ELF-1 (cell line): Measurements from ENCODE around the gene GPATCH1.
"Not testable (repeated sequence)": the region's sequence is repeated elsewhere in the genome, so short reads cannot be mapped to it uniquely, and the experiment has no call there.

Source experiments
- DNase-seq: peaks from one replicate; pipeline ENCODE4 v3.0.0-alpha.2; 2016; ENCODE audit warnings: low read depth, low spot score

The GPATCH1 gene

DNA sequence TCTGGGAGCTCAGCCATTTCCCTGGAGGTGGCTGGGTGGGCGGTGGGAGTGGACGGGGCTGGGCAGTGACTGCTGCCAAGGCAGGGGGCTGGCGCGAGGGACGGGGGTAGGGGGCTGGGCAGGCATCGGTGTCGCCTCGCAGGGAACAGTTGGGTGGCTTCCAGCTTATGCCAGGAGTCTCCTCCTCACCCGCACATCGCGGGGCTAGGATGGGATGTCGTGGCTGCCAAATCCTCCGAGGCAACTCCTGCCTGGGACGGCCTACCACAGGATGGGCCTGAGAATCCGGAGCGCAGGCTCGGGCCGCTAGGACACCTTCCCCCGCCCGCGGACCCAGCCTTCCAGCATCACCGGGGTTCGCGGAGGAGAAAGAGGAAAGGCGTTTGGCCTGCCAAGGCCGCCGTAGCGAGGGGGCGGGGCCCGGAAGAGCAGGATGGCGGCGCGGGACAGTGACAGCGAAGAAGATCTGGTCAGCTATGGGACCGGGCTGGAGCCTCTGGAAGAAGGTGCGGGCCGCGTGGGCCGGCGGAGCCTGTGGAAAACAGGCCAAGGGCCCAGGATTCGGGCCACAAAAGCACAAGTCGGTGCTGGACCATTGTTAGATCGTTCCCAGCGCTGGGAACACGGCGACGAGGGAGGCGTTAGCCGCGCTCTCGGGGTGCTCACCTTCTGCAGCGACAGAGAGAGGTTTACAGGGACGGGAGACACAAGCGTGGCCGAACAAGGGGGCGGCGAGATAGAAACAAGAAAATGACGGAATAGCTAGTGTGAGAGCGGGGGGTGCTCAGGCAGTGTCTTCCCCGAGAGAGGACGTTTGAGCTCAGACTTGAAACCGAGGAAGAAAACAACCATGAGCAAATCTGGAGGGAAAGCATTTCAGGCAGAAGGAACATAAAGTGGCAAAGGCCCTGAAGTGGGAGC is at the start of gene GPATCH1:
TSS of gene GPATCH1 (plus strand) at position 421 of the 921 bp plus-strand sequence. CDS start at position 434, 13 bp downstream.
- peak; percentile 92 for DNase-seq

DNA sequence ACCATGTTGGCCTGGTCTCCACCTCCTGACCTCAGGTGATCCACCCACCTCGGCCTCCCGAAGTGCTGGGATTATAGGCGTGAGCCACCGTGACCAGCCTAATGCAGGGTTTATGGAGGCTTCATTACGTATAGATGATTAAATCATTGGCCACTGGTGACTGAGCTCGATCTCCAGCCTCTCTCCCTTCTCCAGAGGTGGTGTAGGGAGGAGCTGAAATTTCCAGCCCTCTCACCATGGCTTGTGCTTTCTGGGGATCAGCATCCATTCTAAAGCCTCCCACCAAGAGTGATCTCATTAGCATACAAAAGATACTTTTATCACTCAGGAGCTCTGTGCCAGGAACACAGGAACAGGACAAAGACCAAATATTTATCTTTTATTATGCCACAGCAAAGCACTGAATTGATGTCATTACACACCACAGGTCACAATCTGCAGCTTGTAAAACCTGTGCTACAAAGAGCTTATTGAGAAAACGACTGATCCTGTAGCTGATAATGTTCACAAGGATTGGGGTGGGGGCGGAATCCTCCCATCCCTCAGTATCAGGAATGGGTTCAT is 48.7 kb upstream of the GPATCH1 start:
- peak; percentile 55 for DNase-seq

DNA sequence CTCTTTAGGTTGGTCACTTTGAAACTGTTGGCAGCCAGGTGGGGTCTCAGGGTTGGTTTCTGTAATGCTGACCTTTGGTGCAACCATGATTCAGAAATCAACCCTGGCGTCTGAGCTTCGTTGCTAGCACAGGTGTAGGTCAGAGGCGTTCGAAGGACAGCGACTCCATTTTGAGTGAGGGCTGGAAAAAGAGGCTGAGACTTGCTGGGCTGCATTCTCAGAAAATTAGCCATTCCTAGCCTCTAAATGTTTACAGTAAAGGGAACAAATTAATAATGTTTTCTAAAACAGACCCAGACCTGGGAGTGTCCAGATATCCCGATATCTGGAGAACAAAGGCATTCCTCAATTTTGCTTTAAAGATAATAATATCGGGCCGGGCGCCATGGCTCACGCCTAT is 45.5 kb upstream of the GPATCH1 start:
- DNase-seq: no peak

DNA sequence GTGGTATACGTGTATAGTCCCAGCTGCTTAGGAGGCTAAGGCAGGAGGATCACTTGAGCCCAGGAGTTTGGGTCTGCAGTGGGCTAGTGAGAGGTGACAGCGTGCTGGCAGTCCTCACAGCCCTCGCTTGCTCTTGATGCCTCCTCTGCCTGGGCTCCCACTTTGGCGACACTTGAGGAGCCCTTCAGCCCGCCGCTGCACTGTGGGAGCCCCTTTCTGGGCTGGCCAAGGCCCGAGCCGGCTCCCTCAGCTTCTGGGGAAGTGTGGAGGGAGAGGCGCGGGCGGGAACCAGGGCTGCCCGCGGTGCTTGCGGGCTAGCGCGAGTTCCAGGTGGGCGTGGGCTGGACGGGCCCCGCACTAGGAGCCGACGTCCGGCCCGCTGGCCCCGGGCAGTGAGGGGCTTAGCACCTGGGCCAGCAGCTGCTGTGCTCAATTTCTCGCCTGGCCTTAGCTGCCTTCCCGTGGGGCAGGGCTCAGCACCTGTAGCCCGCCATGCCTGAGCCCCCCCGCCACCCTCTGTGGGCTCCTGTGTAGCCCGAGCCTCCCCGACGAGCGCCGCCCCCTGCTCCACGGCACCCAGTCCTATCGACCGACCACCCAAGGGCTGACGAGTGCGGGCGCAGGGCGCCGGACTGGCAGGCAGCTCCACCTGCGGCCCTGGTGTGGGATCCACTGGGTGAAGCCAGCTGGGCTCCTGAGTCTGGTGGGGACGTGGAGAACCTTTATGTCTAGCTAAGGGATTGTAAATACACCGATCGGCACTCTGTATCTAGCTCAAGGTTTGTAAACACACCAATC is 44.4 kb upstream of the GPATCH1 start:
- DNase-seq: not testable (repeated sequence)

DNA sequence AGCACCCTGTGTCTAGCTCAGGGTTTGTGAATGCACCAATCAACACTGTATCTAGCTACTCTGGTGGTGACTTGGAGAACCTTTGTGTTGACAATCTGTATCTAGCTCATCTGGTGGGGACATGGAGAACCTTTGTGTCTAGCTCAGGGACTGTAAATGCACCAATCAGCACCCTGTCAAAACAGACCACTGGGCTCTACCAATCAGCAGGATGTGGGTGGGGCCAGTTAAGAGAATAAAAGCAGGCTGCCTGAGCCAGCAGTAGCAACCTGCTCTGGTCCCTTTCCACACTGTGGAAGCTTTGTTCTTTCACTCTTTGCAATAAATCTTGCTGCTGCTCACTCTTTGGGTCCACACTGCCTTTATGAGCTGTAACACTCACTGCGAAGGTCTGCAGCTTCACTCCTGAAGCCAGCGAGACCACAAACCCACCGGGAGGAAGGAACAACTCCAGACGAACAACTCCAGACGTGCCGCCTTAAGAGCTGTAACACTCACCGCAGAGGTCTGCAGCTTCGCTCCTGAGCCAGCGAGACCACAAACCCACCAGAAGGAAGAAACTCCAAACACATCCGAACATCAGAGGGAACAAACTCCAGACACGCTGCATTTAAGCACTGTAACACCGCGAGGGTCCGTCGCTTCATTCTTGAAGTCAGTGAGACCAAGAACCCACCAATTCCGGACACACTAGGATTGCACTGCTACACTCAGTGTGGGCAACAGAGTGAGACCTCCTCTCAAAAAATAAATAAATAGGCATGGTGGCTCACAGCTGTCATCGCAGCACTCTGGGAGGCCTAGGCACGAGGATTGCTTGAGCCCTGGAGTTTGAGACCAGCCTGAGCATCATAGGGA is 43.6 kb upstream of the GPATCH1 start:
- not testable (repeated sequence) for DNase-seq

- no peak for DNase-seq
Observed at GRCh38 chr19:33039108-33039599, 41.8 kb upstream of the GPATCH1 start.

- DNase-seq: no peak
Observed at GRCh38 chr19:33039815-33040214, 41.2 kb upstream of the GPATCH1 start.

- no peak for DNase-seq
Observed at GRCh38 chr19:33040994-33041827, 39.8 kb upstream of the GPATCH1 start.

GRCh38 chr19:33041828-33042160 is 39.2 kb upstream of the GPATCH1 start:
- DNase-seq: not testable (repeated sequence)

DNA sequence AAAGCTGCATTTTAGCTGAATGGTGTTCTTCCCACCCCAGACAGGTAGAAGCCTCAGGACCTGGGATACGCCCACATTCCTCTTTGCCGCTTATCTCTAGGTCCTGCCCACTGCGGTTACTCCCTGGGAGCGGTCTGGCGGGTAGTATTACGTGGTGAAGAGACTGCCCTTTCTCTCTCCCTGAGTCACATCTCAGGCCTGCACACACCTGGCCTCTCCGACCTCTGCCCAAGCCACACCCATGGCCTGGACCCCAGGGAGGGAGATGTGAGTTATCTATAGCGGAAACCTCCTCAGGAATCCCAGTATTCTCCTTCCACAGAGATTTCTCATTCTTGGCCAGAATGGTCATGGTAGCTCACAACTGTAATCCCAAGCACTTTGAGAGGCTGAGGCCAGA is 33.6 kb upstream of the GPATCH1 start:
- DNase-seq: peak; percentile 93

DNA sequence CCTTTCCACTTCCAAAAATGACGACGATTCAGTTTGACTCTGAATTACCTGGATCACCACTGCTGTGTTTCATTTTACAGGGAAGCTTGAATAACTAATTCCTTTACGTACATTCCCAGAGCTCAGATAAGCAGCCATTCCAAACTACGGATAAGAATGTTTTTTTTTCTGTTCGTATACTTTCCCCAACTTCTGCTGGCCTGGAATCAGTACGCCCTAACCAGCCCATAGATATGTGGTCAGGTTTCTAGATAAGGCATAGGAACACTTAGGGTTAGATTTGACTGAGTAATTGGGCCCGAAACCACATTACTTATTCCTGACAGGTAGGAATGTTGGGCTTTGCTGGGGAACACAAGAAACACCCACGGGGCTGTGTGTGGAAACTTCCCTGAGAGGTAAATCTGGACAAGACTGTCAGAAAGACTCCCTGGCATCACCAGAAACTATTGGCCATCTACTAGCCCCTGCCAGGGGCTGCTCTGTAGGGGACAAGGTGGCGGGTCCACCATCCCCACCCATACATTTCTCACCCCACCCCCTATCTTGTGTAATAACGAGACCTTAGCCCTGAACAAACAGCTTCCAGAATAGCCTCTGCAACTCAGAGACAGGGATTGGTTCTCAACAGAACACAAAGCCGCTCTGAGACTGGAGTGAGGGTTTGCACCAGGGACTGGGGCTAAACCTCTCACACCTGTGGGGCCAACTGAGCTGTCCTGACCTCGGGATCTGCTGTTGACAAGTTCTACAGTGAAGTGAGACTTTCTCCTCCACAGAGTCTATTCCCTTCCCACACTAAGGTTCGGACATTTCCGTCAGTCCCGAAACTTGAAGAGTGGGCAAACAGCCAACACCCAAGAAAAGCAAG is 31.9 kb upstream of the GPATCH1 start:
- DNase-seq: peak; percentile 59

DNA sequence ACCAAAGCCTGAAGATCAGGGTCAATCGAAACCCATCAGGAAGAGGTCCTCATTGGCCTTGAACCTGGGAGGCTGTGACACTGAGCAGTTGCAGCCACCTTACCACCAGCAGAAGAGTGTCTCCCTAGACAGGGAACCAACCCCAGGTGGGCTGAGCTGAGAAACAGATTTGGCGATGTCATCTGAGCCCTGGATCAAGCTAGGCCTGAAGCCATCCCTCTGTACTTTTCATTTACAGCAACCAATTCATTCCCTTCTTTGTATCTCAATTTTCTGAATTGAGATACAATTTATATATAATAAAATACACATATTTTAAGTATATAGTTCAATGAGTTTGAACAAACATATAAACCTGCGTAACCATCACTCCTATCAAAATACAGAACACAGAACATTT is 30.9 kb upstream of the GPATCH1 start:
- no peak for DNase-seq

GRCh38 chr19:33052352-33052972 is 28.5 kb upstream of the GPATCH1 start:
- DNase-seq: no peak

DNA sequence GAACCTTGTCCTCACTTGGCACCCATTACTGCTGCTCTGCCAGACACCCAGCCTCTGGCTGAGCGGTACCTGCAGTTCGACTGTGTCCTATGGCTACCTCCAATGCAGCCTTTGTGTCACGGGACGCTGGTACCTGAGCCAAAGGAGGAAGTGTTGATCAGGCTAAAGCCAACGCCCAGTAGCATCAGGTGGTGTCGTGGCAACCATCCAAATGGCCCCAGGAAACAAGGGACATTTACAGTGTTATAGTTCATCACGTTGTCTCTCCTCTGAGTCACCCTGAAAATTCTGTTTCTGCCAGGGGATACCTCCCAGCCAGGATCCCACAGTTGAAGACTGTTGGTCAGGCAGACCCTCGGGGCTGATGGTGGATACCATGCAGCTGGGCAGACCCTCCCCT is 26.4 kb upstream of the GPATCH1 start:
- DNase-seq: no peak

GRCh38 chr19:33055718-33056117 is 25.3 kb upstream of the GPATCH1 start:
- peak; percentile 65 for DNase-seq

DNA sequence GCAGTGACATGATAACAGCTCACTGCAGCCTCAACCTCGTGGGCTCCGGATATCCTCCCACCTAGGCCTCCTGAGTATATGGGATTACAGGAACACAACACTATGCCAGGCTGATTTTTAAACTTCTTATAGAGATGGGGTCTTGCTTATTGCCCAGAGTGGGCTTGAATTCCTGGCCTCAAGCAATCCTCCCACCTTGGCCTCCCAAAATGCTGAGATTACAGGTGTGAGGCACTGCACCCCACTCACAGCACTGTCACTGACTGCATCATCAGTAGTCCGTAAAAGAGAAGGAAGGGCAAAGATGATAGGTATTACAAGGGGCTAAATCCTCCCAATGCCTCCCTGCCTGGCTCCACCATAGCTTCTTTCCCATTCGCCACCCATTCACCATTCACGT is 20.4 kb upstream of the GPATCH1 start:
- no peak for DNase-seq

DNA sequence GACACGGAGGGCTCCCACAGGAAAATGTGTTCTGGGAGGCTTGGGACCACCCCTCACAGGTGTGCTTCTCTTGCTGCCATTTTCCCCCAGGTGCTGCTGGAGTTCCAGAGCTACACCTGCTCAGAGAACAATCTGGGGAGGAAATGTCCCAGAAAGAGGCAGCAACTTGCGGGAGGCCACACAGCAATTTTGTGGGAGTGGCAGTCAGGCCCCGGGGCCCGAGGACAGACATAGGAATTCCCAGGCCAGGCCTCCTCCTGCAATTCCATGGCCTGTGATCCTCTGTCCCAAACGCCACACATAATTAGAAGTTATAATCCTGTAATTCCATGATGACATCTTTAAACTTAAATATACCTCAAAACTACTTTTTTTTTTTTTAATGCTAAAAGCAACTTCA is 18.1 kb upstream of the GPATCH1 start:
- DNase-seq: peak; percentile 58

GRCh38 chr19:33063356-33063752 is 17.6 kb upstream of the GPATCH1 start:
- DNase-seq: no peak
